Measurements from ENCODE around the gene PTBP1.

PTBP1 gene

DNA sequence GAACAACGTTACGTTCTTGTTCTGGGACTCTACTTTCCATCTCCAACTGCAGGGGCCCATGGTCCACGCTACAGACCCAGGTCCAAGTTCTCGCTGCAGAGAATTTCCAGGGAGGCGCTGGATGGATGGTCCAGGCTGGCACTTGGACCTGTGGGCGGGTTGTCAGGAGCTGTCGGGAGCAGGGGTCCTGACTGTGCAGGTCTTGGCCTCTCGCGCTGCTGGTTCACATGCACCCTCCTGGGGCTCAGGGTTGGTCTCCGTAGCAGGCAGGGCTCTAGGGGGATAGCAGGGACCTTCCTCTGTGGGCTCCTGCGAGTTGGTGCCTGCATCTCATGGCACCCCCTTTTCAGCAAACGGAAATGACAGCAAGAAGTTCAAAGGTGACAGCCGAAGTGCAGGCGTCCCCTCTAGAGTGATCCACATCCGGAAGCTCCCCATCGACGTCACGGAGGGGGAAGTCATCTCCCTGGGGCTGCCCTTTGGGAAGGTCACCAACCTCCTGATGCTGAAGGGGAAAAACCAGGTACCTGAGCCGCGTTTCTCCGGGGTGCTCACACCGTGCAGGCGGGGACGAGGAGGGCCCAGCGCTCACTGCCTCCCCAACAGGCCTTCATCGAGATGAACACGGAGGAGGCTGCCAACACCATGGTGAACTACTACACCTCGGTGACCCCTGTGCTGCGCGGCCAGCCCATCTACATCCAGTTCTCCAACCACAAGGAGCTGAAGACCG lies 6.6 kb downstream of the PTBP1 start:
- no peak for DNase-seq (ENCODE audit: low read depth)
- TF ChIP-seq POLR2A (IDR thresholded peaks at IDR 0.05; ENCODE audit: extremely low read depth, insufficient read length) (no peak), MYC (IDR thresholded peaks at IDR 0.05; ENCODE audit: low read depth, low read length) (no peak)
- TF ChIP-seq, protein P1, sequence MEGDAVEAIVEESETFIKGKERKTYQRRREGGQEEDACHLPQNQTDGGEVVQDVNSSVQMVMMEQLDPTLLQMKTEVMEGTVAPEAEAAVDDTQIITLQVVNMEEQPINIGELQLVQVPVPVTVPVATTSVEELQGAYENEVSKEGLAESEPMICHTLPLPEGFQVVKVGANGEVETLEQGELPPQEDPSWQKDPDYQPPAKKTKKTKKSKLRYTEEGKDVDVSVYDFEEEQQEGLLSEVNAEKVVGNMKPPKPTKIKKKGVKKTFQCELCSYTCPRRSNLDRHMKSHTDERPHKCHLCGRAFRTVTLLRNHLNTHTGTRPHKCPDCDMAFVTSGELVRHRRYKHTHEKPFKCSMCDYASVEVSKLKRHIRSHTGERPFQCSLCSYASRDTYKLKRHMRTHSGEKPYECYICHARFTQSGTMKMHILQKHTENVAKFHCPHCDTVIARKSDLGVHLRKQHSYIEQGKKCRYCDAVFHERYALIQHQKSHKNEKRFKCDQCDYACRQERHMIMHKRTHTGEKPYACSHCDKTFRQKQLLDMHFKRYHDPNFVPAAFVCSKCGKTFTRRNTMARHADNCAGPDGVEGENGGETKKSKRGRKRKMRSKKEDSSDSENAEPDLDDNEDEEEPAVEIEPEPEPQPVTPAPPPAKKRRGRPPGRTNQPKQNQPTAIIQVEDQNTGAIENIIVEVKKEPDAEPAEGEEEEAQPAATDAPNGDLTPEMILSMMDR (IDR thresholded peaks at IDR 0.05; ENCODE audit: low read depth, low read length), result no peak
- TF ChIP-seq, protein P2, sequence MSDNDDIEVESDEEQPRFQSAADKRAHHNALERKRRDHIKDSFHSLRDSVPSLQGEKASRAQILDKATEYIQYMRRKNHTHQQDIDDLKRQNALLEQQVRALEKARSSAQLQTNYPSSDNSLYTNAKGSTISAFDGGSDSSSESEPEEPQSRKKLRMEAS (IDR thresholded peaks at IDR 0.05; ENCODE audit: low read depth, low read length), result no peak
- H3K4me3 ChIP-seq (ENCODE audit: low read depth, low read length), result no peak overlapping the region

DNA sequence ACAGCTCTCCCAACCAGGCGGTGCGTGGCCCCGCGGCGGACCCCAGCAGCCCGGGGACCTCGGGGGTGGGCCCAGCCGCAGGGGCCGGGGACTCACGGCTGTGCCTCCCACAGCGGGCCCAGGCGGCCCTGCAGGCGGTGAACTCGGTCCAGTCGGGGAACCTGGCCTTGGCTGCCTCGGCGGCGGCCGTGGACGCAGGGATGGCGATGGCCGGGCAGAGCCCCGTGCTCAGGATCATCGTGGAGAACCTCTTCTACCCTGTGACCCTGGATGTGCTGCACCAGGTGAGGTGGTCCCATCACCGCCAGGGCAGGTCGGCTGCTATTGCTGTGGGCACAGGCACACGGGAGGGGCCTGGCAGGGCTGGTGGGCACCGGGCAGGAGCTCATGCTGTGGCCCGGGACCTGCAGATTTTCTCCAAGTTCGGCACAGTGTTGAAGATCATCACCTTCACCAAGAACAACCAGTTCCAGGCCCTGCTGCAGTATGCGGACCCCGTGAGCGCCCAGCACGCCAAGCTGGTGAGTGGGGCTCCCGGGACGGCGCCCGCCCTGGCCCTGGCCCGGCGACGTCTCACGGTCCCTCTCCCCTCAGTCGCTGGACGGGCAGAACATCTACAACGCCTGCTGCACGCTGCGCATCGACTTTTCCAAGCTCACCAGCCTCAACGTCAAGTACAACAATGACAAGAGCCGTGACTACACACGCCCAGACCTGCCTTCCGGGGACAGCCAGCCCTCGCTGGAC lies 7.3 kb downstream of the PTBP1 start:
- DNase-seq (ENCODE audit: low read depth), result no peak
- TF ChIP-seq MYC (IDR thresholded peaks at IDR 0.05; ENCODE audit: low read depth, low read length) (no peak), POLR2A (IDR thresholded peaks at IDR 0.05; ENCODE audit: extremely low read depth, insufficient read length) (no peak)
- TF ChIP-seq, protein P2 (IDR thresholded peaks at IDR 0.05; ENCODE audit: low read depth, low read length), result no peak
- TF ChIP-seq, protein P1 (IDR thresholded peaks at IDR 0.05; ENCODE audit: low read depth, low read length), result no peak
- no peak overlapping the region for H3K4me3 ChIP-seq (ENCODE audit: low read depth, low read length)

DNA sequence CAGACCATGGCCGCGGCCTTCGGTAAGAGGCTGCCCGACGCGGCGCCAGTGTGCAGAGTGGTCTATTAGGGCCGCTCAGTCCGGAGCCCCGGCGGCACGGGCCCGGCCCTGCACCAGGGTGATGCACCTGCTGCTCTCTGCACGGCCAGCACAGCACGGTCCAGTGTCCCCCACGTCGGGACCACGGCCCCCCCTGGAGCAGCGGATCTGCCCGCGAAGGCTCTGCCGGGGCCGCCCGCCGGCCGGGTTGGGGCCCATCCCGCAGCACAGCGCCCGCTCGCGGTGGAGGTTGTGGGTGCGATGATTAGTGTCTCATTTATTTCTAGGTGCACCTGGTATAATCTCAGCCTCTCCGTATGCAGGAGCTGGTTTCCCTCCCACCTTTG lies 7.9 kb downstream of the PTBP1 start:
- DNase-seq (ENCODE audit: low read depth), result no peak
- H3K4me3 ChIP-seq (ENCODE audit: low read depth, low read length), result no peak overlapping the region
- TF ChIP-seq, protein P1 (IDR thresholded peaks at IDR 0.05; ENCODE audit: low read depth, low read length), result no peak
- no peak for TF ChIP-seq POLR2A (IDR thresholded peaks at IDR 0.05; ENCODE audit: extremely low read depth, insufficient read length)

DNA sequence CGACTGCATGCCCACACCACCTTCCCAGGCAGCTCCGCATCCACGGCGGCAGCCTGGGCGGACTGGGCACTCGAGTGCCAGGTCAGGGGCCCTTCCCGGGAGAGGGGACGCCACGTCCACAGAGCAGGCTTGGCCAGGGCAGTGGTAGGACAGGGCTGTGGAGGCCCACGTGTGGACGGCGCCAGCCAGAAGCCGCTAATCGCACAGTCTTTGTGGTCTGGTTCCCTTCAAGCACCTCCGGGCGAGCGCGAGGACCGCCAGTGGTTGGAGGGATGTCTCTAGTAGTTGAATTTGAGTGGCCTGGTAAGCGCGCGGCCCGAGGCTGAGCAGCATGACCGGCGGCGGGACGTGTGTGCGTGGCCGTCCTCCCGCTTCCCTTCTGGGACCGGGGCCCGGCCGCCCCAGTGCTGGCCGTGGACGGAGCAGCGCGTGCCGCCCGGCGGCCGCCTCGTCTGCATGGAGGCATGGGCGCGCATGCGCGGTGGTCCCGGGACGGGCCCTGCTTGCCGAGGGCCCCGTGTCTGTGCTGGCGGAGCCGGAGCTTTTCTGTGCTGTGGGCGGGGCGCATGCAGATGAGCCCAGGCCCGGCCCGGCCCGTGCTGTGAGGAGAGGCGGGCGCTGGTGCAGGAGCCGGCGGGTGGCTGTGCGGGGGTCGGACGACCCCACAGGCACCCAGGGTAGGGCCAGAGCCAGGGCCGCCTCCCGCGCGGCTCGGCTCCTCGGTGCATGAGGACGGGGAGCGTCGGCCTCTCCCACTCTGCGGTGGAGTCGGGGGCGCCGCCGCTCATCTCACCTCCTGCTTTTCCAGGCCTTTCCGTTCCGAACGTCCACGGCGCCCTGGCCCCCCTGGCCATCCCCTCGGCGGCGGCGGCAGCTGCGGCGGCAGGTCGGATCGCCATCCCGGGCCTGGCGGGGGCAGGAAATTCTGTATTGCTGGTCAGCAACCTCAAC lies 8.6 kb downstream of the PTBP1 start:
- no peak for DNase-seq (ENCODE audit: low read depth)
- no peak overlapping the region for H3K4me3 ChIP-seq (ENCODE audit: low read depth, low read length)
- no peak for TF ChIP-seq POLR2A (IDR thresholded peaks at IDR 0.05; ENCODE audit: extremely low read depth, insufficient read length)
- TF ChIP-seq, protein P1 (IDR thresholded peaks at IDR 0.05; ENCODE audit: low read depth, low read length), result no peak

DNA sequence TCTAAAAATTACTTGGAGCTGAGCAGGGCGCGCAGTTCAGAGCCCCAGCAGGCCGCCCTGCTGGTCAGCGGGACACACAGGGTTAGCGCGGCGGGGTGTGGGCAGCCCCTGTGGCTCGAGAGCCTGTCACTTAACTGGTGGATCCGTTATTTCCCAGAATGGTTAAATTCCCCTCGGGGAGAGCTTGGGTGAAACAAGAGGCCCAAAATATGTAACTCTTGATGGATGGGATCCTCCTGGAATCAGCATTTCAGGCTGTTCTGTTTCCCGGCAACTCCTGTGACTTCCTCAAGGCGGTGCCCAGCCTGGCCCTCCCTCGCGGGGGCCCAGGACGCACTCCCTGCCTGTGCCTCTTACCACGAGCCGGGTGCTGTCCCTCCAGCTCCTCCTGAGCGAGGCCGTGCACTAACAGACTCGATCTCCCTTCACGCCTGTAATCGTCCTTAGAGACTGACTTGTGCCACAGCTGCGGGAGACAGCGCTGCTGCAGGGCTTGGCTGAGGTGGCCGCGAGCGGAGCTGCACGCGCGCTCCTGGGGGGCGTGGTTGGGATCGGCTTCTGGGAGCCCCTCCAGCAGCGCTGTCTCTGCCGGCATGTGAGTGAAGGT lies 9.7 kb downstream of the PTBP1 start:
- TF ChIP-seq, protein P2 (IDR thresholded peaks at IDR 0.05; ENCODE audit: low read depth, low read length), result no peak
- TF ChIP-seq, protein P1 (IDR thresholded peaks at IDR 0.05; ENCODE audit: low read depth, low read length), result no peak
- TF ChIP-seq MYC (IDR thresholded peaks at IDR 0.05; ENCODE audit: low read depth, low read length) (no peak), POLR2A (IDR thresholded peaks at IDR 0.05; ENCODE audit: extremely low read depth, insufficient read length) (no peak)
- no peak for DNase-seq (ENCODE audit: low read depth)
- H3K4me3 ChIP-seq (ENCODE audit: low read depth, low read length), result no peak overlapping the region
